ENCODE measurements around the gene SRP68. TPM values are rescaled to one million over a fixed set of nuclear protein-coding genes. Genes with fewer than 3 reads are reported as not detected.
A peak's percentile ranks its signal among the peaks of the same experiment; 100 is the strongest.

Gene SRP68
- polyA plus RNA-seq, 2 of the 4 experiments (the other 2 are of a cell fraction) = 121 to 139 TPM

- Histone ChIP-seq H3K4me3 (no peak overlapping the region), H3K4me2 (no peak overlapping the region), H3K4me1 (peaks cover 15% of the 10 kb centered on the region; the same call in 2 of the 3 replicates), H3K27ac (peak overlapping the region in 1 of 2 experiments; percentile 52; a peak in 2 of 6 replicates), H3K9me3 (no peaks in the 10 kb centered on the region)
- TF ChIP-seq BHLHE40 (IDR thresholded peaks at IDR 0.05; ENCODE audit: low read depth, low read length) (no peak), KDM1A (IDR thresholded peaks at IDR 0.05; ENCODE audit: low read depth) (no peak), ATOH8 (CRISPR knock-in tag; IDR thresholded peaks at IDR 0.05; ENCODE audit: low read depth) (no peak), MAX (IDR thresholded peaks at IDR 0.05) (peak; percentile 60; the same call in 1 of the 2 replicates), CBX8 (IDR thresholded peaks at IDR 0.05) (no peak), NR3C1 (IDR thresholded peaks at IDR 0.05) (no peak), RAD21 (conservative IDR thresholded peaks at IDR 0.05 in 1 of 2, IDR thresholded peaks at IDR 0.05 in 1 of 2) (peak; percentile 72 to 74), HES2 (IDR thresholded peaks at IDR 0.05) (no peak), ZNF302 (CRISPR knock-in tag; IDR thresholded peaks at IDR 0.05) (no peak), SMC3 (IDR thresholded peaks at IDR 0.05) (peak; percentile 41; the same call in 1 of the 3 replicates), RNF2 (IDR thresholded peaks at IDR 0.05; ENCODE audit: borderline replicate concordance, low read depth) (no peak), CTCF (IDR thresholded peaks at IDR 0.05) (peak; percentile 77), ZSCAN20 (CRISPR knock-in tag; IDR thresholded peaks at IDR 0.05) (no peak), NPAS2 (CRISPR knock-in tag; IDR thresholded peaks at IDR 0.05; ENCODE audit: borderline replicate concordance) (no peak), EHF (CRISPR knock-in tag; IDR thresholded peaks at IDR 0.05) (no peak)
- DNase-seq (ENCODE audit: low read depth in 1 of 2, low spot score in 1 of 2) (peak; percentile 73 to 96), ATAC-seq (peak; percentile 68 to 84; a peak in 5 of 6 replicates), FAIRE-seq (no peak)
- ChIA-PET POLR2A (interaction anchor here (0.9 to 1.3 kb wide), 2 partner anchors 95 to 121 kb away, joined by 3 to 4 read pairs; partner anchors contain the start of gene MRPL38), CTCF (interaction anchor here (0.6 to 24.2 kb wide), 45 partner anchors 10 to 685 kb away, joined by 3 to 408 read pairs (median 4); partner anchors contain the start of genes ACOX1, FBF1, MRPL38 and SPHK1)
- 64% methylated on average over 27 of the region's 31 CpGs for WGBS (ENCODE audit: missing lambda C conversion rate)
These were observed 72.1 kb downstream of the SRP68 start for GRCh38 chr17:76000016-76000754.

- POLR2A ChIA-PET = no interaction called here
- no peak overlapping the region for H3K4me3 ChIP-seq
- FAIRE-seq (no peak), DNase-seq (ENCODE audit: low read depth in 1 of 2, low spot score in 1 of 2) (no peak), ATAC-seq (no peak)
- no peak overlapping the region for H3K27ac ChIP-seq
- CTCF ChIA-PET = interaction anchor here (0.6 to 24.2 kb wide), 10 partner anchors 9 to 1465 kb away, joined by 3 to 408 read pairs (median 4); partner anchors contain the start of genes EVPL, MRPL38 and TRIM65
- H3K9me3 ChIP-seq = no peaks in the 10 kb centered on the region
- no peak overlapping the region for H3K4me2 ChIP-seq
- peaks cover 15% of the 10 kb centered on the region; the same call in 2 of the 3 replicates for H3K4me1 ChIP-seq
- WGBS (ENCODE audit: missing lambda C conversion rate) = 87% methylated on average over 9 of the region's 9 CpGs
- TF ChIP-seq KDM5A (IDR thresholded peaks at IDR 0.05) (no peak), CBX2 (IDR thresholded peaks at IDR 0.05; ENCODE audit: borderline replicate concordance, low read depth) (no peak), TFCP2L1 (CRISPR knock-in tag; IDR thresholded peaks at IDR 0.05) (no peak), ZFP36 (IDR thresholded peaks at IDR 0.05; ENCODE audit: borderline replicate concordance, partially characterized antibody) (no peak)
These were observed 74.0 kb downstream of the SRP68 start for GRCh38 chr17:75998327-75998795.

All from A549 (cell line).